Activated naive CD4-positive, alpha-beta T cell treated with anti-CD3 and anti-CD28 coated beads, Interleukin-2, amount 50 U/mL, for 24 hours (primary cell): ENCODE measurements around the gene NFKBIL1.
A peak's percentile ranks its signal among the peaks of the same experiment; 100 is the strongest.
"Not testable (repeated sequence)": the region's sequence is repeated elsewhere in the genome, so short reads cannot be mapped to it uniquely, and the experiment has no call there.

ENCODE experiments used
- H3K27ac Mint-ChIP-seq: one replicate; pipeline ENCODE4 v1.8.0; 2021; ENCODE audit warnings: mild to moderate bottlenecking, mixed read lengths
- H3K27me3 Mint-ChIP-seq: one replicate; pipeline ENCODE4 v1.8.0; 2021; ENCODE audit warnings: mixed read lengths
- H3K36me3 Mint-ChIP-seq: one replicate; pipeline ENCODE4 v1.8.0; 2021; ENCODE audit warnings: mixed read lengths
- H3K4me1 Mint-ChIP-seq: one replicate; pipeline ENCODE4 v1.8.0; 2021; ENCODE audit warnings: mixed read lengths
- H3K4me3 Mint-ChIP-seq: one replicate; pipeline ENCODE4 v1.8.0; 2021; ENCODE audit warnings: mild to moderate bottlenecking, mixed read lengths
- H3K9me3 Mint-ChIP-seq: one replicate; pipeline ENCODE4 v1.8.0; 2021; ENCODE audit warnings: mixed read lengths

Gene NFKBIL1

GRCh38 chr6:31546339-31546957, 960 bp upstream of the NFKBIL1 start, which contains the start of gene ATP6V1G2:
TSS of gene ATP6V1G2 (minus strand) at chr6:31546608. CDS start at chr6:31546559, 49 bp downstream.
- Mint-ChIP-seq H3K36me3 (peaks cover under 1% of the 10 kb centered on the region), H3K27ac (peak within 1 kb of the TSS; percentile 65)

DNA sequence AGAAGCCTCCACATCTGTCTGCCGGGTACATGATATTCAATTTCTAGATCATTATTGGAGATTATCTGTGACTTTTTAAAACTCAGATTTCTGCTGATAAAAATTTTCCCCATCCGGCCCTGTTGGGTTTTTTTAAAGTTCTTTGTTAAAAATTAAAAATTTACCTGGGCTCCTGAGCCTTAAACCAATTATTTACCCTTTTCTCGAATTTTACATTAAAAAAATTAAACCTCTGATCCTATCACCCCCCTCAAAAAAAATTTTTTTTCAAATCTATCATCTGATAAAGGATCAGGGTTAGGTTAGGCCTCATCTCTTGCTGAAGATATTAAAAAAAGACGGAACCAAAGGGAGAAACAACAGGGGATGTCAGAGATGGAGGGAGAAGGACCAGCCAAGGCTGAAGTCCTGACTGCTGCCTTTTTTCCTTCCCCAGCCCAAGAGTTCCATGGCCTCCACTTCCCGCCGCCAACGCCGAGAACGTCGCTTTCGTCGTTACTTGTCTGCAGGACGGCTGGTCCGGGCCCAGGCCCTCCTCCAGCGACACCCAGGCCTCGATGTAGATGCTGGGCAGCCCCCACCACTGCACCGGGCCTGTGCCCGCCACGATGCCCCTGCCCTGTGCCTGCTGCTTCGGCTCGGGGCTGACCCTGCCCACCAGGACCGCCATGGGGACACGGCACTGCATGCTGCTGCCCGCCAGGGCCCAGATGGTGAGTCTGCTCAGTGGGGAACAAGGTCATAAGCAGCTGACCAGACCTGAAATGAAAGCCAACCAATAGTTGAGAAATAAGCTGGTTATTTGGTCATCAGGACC, 527 bp downstream of the NFKBIL1 start:
- H3K36me3 Mint-ChIP-seq = no peaks in the 10 kb centered on the region

More at GRCh38 chr6:31546339-31546957, 960 bp upstream of the NFKBIL1 start, which contains the start of gene ATP6V1G2:
- H3K4me3 Mint-ChIP-seq = peak within 1 kb of the TSS; percentile 89
- H3K9me3 Mint-ChIP-seq = no peaks in the 10 kb centered on the region
- no peaks in the 10 kb centered on the region for H3K27me3 Mint-ChIP-seq
- peaks cover 31% of the 10 kb centered on the region for H3K4me1 Mint-ChIP-seq

DNA sequence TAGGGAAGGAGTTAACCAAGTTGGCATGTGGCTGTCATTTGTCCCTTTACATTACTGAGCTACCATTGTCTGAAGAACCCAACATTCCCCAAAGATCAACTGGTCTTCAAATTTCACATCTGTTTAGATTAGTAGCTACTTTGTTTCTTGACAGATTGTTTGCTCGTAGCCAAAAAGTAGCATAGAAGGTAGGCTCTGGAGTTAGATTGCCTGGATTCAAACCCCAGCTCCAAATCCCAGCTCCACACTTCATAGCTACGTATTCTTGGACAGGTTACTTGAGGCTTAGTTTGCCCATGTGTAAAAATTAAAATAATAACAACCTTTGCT, 1.1 kb downstream of the NFKBIL1 start:
- Mint-ChIP-seq H3K36me3 (no peaks in the 10 kb centered on the region), H3K9me3 (no peaks in the 10 kb centered on the region), H3K4me3 (peak overlapping the region; percentile 89), H3K27ac (peak overlapping the region; percentile 66), H3K4me1 (peaks cover 26% of the 10 kb centered on the region), H3K27me3 (no peaks in the 10 kb centered on the region)

More for the DNA sequence above, 527 bp downstream of the NFKBIL1 start:
- Mint-ChIP-seq H3K27ac (peak overlapping the region; percentile 77), H3K4me1 (peaks cover 30% of the 10 kb centered on the region), H3K27me3 (no peaks in the 10 kb centered on the region), H3K4me3 (peak overlapping the region; percentile 89), H3K9me3 (no peaks in the 10 kb centered on the region)

- H3K27me3 Mint-ChIP-seq, H3K36me3 Mint-ChIP-seq, H3K9me3 Mint-ChIP-seq: not testable (repeated sequence)
- Mint-ChIP-seq H3K4me1 (peaks cover 37% of the 10 kb centered on the region), H3K27ac (peak overlapping the region; percentile 59), H3K4me3 (peak overlapping the region; percentile 51)
These were observed 4.0 kb downstream of the NFKBIL1 start for GRCh38 chr6:31551371-31551770.

DNA sequence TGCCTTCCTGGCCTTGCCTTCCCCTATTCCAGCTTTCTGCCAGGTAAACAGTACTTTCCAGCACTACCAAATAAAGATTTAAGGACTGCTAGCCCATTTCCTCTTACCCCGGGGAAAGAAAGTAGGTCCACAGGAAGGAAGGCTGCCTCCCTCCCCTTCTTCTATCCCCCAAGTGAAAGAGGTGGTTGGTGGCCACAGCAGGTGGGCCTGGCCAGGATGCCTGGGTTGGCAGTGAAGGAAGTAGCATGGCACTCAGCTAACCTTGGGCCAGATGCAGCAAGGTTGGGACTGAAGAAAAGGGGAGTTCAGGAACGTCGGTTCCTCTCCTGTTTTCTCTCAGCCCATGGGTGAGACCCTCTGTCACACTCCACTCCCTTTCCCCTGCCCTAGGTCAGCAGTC, 8.9 kb downstream of the NFKBIL1 start:
- Mint-ChIP-seq H3K4me1 (peaks cover 60% of the 10 kb centered on the region), H3K27me3 (no peaks in the 10 kb centered on the region), H3K9me3 (no peaks in the 10 kb centered on the region), H3K4me3 (peak overlapping the region; percentile 3), H3K27ac (peak overlapping the region; percentile 27), H3K36me3 (peaks cover 14% of the 10 kb centered on the region)

- H3K36me3 Mint-ChIP-seq = peaks cover 18% of the 10 kb centered on the region
- H3K9me3 Mint-ChIP-seq = no peaks in the 10 kb centered on the region
- peak overlapping the region; percentile 33 for H3K4me3 Mint-ChIP-seq
- H3K27ac Mint-ChIP-seq = peak overlapping the region; percentile 94
- no peaks in the 10 kb centered on the region for H3K27me3 Mint-ChIP-seq
- H3K4me1 Mint-ChIP-seq = peaks cover 66% of the 10 kb centered on the region
These were observed 10.3 kb downstream of the NFKBIL1 start for GRCh38 chr6:31557443-31558317.

- no peaks in the 10 kb centered on the region for H3K27me3 Mint-ChIP-seq
- no peaks in the 10 kb centered on the region for H3K9me3 Mint-ChIP-seq
- H3K4me1 Mint-ChIP-seq = peaks cover 72% of the 10 kb centered on the region
- peaks cover 22% of the 10 kb centered on the region for H3K36me3 Mint-ChIP-seq
- H3K27ac Mint-ChIP-seq = peak overlapping the region; percentile 94
- H3K4me3 Mint-ChIP-seq = peak overlapping the region; percentile 81
These were observed 10.9 kb downstream of the NFKBIL1 start for GRCh38 chr6:31558318-31558625.

- Mint-ChIP-seq H3K27ac (peak overlapping the region; percentile 94), H3K36me3 (peaks cover 25% of the 10 kb centered on the region), H3K9me3 (no peaks in the 10 kb centered on the region), H3K4me1 (peaks cover 76% of the 10 kb centered on the region), H3K27me3 (no peaks in the 10 kb centered on the region), H3K4me3 (peak overlapping the region; percentile 81)
These were observed 11.5 kb downstream of the NFKBIL1 start for GRCh38 chr6:31558631-31559500.

DNA sequence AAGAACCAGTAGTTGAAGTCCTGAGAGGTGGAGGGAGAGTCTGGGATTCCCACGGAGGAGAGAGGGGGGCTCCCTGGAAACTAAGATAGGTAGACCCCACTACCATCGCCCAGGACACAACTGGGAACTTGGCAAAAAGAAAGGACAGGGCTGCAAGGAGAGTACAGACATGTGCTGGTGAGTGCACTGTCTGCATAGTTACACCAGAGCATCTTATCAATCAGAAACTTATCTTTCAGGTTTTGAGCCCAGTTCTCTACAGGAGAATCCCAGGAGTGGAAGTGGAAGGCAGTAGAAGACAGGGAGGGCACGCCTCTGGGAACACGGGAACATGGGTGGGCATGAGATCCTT, 12.2 kb downstream of the NFKBIL1 start:
- Mint-ChIP-seq H3K9me3 (no peaks in the 10 kb centered on the region), H3K27me3 (no peaks in the 10 kb centered on the region), H3K36me3 (peaks cover 26% of the 10 kb centered on the region), H3K27ac (peak overlapping the region; percentile 94), H3K4me3 (peak overlapping the region; percentile 81), H3K4me1 (peaks cover 77% of the 10 kb centered on the region)

DNA sequence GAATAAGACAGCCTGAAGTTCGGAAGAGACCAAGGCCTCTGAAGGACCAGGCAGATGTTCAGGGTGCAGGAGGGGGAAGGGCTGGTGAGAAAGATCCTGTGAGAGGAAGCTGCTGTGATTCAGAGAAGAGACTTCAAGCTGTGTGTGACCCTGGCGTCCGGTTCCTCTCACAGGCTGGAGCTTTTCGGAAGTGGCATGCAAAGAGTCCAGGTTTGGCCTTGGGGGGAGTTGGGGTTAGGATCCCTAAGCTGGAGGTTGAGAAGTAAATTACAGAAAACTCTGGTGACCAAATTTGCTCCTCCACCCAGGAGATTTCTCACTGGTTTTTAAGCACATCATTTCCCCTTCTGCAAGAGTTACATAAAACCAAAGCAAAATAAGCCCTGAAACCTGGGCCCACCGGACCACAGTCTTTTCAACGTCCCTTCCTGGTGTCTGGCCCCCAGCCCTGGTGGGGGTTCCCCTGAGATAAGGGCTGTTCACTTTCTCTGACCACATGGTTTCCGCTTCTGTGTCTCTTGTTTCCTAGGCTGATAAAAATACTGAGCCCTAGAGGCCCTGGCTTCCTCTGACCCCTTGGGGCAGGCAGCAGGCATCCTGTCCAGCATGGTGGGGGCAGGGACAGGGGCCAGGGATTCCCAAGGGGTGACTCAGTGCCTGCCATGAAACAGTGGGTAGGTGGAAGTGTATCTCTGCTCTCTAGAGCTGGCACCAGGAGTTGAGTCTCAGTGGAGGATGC, 12.7 kb downstream of the NFKBIL1 start:
- H3K27ac Mint-ChIP-seq = peak overlapping the region; percentile 94
- H3K4me1 Mint-ChIP-seq = peaks cover 79% of the 10 kb centered on the region
- H3K9me3 Mint-ChIP-seq = no peaks in the 10 kb centered on the region

DNA sequence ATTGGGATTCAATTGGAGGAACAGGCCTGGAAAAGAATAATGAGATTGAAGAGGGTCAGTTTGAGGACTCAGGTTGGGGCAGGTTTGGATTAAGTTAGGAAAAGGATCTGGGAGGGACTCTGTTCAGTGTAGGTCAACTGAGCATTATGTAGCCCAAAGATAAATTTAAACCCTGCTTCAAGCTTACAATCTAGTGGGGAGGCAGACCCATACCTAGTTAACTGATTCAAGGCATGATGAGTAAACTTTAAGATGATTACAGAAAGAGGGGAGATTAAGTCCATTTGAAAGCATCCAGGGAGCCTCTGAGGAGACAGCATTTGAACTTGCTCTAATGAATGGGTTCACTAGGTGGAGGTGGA, 13.3 kb downstream of the NFKBIL1 start:
- Mint-ChIP-seq H3K27me3 (no peaks in the 10 kb centered on the region), H3K27ac (peak overlapping the region; percentile 94), H3K4me3 (peak overlapping the region; percentile 81), H3K9me3 (no peaks in the 10 kb centered on the region), H3K4me1 (peaks cover 84% of the 10 kb centered on the region), H3K36me3 (peaks cover 33% of the 10 kb centered on the region)

More for the DNA sequence above, 12.7 kb downstream of the NFKBIL1 start:
- Mint-ChIP-seq H3K27me3 (no peaks in the 10 kb centered on the region), H3K36me3 (peaks cover 30% of the 10 kb centered on the region), H3K4me3 (peak overlapping the region; percentile 81)

DNA sequence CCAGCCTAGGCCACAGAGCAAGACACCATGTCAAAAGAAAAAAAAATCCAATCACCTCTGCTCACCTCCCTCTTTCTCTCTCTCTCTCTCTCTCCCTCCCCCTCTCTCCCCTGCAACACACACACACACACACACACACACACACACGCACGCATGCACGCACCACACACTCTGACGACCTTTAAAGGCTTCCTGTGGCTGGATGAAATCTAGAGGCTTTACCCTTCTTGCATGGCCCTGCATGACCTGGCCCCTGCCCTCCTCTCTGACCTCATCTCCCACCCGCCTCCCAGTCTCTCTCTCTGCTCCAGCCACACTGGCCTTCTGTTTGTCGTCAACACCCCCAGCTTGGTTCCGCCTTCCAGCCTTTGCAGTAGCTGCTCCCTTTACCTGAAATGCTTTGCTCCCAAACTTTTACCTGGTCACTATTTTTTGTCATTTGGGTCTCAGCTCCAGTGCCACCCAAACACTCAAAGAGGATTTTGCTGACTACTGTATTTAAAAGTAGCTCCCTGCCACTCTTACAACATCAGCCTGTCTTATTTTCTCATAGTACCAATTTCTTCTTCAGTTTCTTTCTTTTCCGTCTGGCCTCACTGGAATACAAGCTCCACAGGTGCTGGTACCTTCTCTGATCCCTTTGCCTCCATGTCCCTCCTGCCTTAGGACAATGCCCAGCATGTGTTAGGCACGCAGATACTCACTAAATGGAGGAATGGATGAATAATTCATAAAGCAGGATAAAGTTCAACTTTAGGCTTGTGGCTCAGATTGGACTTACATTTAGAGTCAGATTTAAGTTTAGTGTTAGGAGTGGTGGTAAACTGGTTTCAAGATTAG, 20.3 kb downstream of the NFKBIL1 start:
- H3K9me3 Mint-ChIP-seq = no peaks in the 10 kb centered on the region
- peak overlapping the region; percentile 82 for H3K4me3 Mint-ChIP-seq
- no peaks in the 10 kb centered on the region for H3K27me3 Mint-ChIP-seq
- H3K27ac Mint-ChIP-seq = peak overlapping the region; percentile 93
- peaks cover 25% of the 10 kb centered on the region for H3K36me3 Mint-ChIP-seq
- peaks cover 77% of the 10 kb centered on the region for H3K4me1 Mint-ChIP-seq

- peak overlapping the region; percentile 82 for H3K4me3 Mint-ChIP-seq
- H3K27me3 Mint-ChIP-seq = no peaks in the 10 kb centered on the region
These were observed 21.1 kb downstream of the NFKBIL1 start for GRCh38 chr6:31568537-31568961.

More at GRCh38 chr6:31568537-31568961, 21.1 kb downstream of the NFKBIL1 start:
- Mint-ChIP-seq H3K27ac (peak overlapping the region; percentile 93), H3K36me3 (peaks cover 23% of the 10 kb centered on the region), H3K4me1 (peaks cover 76% of the 10 kb centered on the region), H3K9me3 (no peaks in the 10 kb centered on the region)
